Upper lobe of left lung (tissue), 4 donors: ENCODE data around the gene ZNF81.

ENCODE experiments used
- POLR2AphosphoS5 ChIP-seq, 2 donors: sonication (generic); formaldehyde crosslinking; IDR thresholded peaks; one replicate each; pipeline ENCODE4 v1.5.1; 2017; ENCODE audit warnings: antibody characterized with exemption in 2 of 2
- TF ChIP-seq, protein P1 (sequence below), 6 experiments: fragments of 450-650 bp in 4 of 6; fragments of 200-600 bp in 2 of 6; sonication (generic) in 2 of 6; IDR thresholded peaks; one replicate each; pipeline ENCODE4 v1.5.1; 2016 to 2019; ENCODE audit warnings: antibody characterized with exemption in 6 of 6

DNA sequence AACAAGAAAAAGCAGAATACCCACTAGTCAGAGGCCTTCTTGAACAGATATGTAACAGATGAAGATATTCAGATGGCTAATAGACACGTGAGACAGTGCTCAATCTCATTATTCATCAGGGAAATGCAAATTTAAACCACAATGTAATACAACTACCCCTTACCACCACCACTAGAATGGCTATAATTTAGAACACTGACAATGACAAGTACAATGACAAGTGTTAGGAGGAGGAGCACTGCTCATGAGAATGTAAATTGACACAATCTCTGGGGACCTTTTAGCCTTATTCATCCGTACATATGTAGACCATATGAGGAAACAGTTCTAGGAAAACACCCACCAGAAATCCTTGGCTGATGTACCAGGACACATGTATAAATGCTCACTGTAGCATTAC is 13.1 kb downstream of the ZNF81 start:
- TF ChIP-seq, protein P1, sequence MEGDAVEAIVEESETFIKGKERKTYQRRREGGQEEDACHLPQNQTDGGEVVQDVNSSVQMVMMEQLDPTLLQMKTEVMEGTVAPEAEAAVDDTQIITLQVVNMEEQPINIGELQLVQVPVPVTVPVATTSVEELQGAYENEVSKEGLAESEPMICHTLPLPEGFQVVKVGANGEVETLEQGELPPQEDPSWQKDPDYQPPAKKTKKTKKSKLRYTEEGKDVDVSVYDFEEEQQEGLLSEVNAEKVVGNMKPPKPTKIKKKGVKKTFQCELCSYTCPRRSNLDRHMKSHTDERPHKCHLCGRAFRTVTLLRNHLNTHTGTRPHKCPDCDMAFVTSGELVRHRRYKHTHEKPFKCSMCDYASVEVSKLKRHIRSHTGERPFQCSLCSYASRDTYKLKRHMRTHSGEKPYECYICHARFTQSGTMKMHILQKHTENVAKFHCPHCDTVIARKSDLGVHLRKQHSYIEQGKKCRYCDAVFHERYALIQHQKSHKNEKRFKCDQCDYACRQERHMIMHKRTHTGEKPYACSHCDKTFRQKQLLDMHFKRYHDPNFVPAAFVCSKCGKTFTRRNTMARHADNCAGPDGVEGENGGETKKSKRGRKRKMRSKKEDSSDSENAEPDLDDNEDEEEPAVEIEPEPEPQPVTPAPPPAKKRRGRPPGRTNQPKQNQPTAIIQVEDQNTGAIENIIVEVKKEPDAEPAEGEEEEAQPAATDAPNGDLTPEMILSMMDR (IDR thresholded peaks at IDR 0.05), result no peak
- no peak for TF ChIP-seq POLR2AphosphoS5 (IDR thresholded peaks at IDR 0.05)
